ENCODE results near the gene TRIM47.

TRIM47 gene

DNA sequence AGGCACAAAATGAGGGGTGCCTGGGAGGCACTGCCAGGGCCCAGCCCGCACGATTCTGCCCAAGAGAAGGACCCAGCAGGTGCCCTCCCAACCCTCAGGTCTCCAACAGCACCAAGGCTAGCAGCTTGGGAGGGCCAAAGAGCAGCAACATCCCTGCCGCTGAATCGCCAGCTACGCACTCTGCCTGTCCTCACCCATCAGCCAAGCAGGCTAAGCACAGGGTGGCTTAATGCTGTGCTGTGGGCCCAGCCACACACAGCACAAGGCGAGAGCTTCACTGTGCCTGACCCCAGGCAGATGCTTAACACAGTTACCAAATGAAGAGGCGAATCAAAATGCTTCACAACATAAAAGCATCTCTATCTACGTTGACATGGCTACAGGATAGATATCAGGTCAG lies 36.9 kb upstream of the TRIM47 start:
- peaks cover 5% of the 10 kb centered on the region for H3K4me1 ChIP-seq (ENCODE audit: control insufficient read depth, insufficient read depth, low read depth, low read length)
- H2AFZ ChIP-seq (ENCODE audit: low read depth, low read length): no peak overlapping the region
- H2BK120ac ChIP-seq (ENCODE audit: low read depth, low read length): no peak overlapping the region
- H3K9ac ChIP-seq (ENCODE audit: low read length): no peak overlapping the region
- H4K91ac ChIP-seq (ENCODE audit: low read length): peak overlapping the region; percentile 56
- H3K36me3 ChIP-seq (ENCODE audit: control insufficient read depth in 1 of 2, insufficient read depth in 2 of 2, low read depth in 1 of 2, low read length in 2 of 2): peaks cover 38 to 46% of the 10 kb centered on the region in 2 experiments
- H4K8ac ChIP-seq (ENCODE audit: low read length): no peak overlapping the region
- no peak overlapping the region for H3K4ac ChIP-seq (ENCODE audit: low read depth in 1 of 2, low read length in 2 of 2)
- no peak overlapping the region for H2AK5ac ChIP-seq (ENCODE audit: low read length, severe bottlenecking)
- H3K4me2 ChIP-seq (ENCODE audit: low read length, poor library complexity, severe bottlenecking): no peak overlapping the region
- H2BK5ac ChIP-seq (ENCODE audit: low read depth, low read length, poor library complexity, severe bottlenecking): no peak overlapping the region
- no peaks in the 10 kb centered on the region for H3K9me3 ChIP-seq (ENCODE audit: control insufficient read depth, low read length)
- 97% methylated on average over 8 of the region's 8 CpGs for WGBS
- H3K4me3 ChIP-seq (ENCODE audit: insufficient read depth in 1 of 2, low read depth in 1 of 2, low read length in 2 of 2): no peak overlapping the region
- no peaks in the 10 kb centered on the region for H3K79me1 ChIP-seq (replicated peaks; ENCODE audit: low read length, poor library complexity, severe bottlenecking)
- no peak overlapping the region for H2BK15ac ChIP-seq (ENCODE audit: low read depth, poor library complexity, severe bottlenecking)
- no peak overlapping the region for H3K27ac ChIP-seq (ENCODE audit: low read length, poor library complexity, severe bottlenecking)
- H3K23ac ChIP-seq (ENCODE audit: low read length in 2 of 2): no peak overlapping the region
- no peaks in the 10 kb centered on the region for H3K27me3 ChIP-seq (ENCODE audit: control insufficient read depth in 1 of 2, insufficient read depth in 1 of 2, low read length in 2 of 2)
- H2BK12ac ChIP-seq (ENCODE audit: low read length in 2 of 2): no peak overlapping the region
- no peak for DNase-seq
- H3K18ac ChIP-seq (ENCODE audit: low read depth in 1 of 2, low read length in 2 of 2): no peak overlapping the region
- peak overlapping the region in 1 of 2 experiments; percentile 26 for H3K14ac ChIP-seq (ENCODE audit: low read length in 2 of 2)

DNA sequence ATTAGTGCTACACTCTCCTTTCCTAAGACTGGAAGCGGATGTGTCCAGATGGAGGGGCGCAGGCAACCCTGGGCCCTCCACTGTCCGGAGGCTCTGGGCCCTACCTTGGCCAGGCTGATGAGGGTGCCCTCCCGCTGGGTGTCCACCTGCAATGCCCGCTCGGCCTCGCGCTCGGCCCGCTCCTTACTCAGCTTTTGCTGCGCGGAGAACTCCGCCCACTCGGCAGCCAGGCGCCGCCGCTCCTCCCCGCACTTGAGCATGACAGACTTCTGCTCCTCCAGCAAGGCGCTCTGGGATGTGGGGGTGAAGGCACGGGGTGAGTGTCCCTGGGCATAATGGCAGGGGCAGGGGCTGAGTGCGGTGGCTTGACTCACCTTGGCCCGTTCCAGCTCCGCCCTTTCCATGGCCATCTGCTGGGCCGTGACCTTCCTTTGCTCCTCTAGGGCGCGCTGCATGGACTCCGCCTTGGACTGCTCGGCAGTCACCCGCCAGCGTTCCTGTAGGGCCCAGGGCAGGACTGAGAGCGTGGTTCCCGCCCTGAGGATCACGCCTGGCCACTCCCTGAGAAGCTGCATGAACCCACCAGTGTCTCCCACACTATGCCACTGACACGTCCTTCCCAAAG lies 36.4 kb upstream of the TRIM47 start:
- Histone ChIP-seq H4K91ac (ENCODE audit: low read length) (no peak overlapping the region), H2BK12ac (ENCODE audit: low read length in 2 of 2) (no peak overlapping the region), H3K9me3 (ENCODE audit: control insufficient read depth, low read length) (no peaks in the 10 kb centered on the region), H3K23ac (ENCODE audit: low read length in 2 of 2) (no peak overlapping the region), H3K4me2 (ENCODE audit: low read length, poor library complexity, severe bottlenecking) (no peak overlapping the region), H2AFZ (ENCODE audit: low read depth, low read length) (no peak overlapping the region), H3K18ac (ENCODE audit: low read depth in 1 of 2, low read length in 2 of 2) (no peak overlapping the region), H2BK15ac (ENCODE audit: low read depth, poor library complexity, severe bottlenecking) (no peak overlapping the region), H3K36me3 (ENCODE audit: control insufficient read depth in 1 of 2, insufficient read depth in 2 of 2, low read depth in 1 of 2, low read length in 2 of 2) (peaks cover 36 to 42% of the 10 kb centered on the region in 2 experiments), H4K8ac (ENCODE audit: low read length) (no peak overlapping the region), H2BK120ac (ENCODE audit: low read depth, low read length) (no peak overlapping the region), H3K79me1 (replicated peaks; ENCODE audit: low read length, poor library complexity, severe bottlenecking) (no peaks in the 10 kb centered on the region), H3K14ac (ENCODE audit: low read length in 2 of 2) (peak overlapping the region in 1 of 2 experiments; percentile 26), H3K9ac (ENCODE audit: low read length) (no peak overlapping the region), H3K4me3 (ENCODE audit: insufficient read depth in 1 of 2, low read depth in 1 of 2, low read length in 2 of 2) (no peak overlapping the region), H2BK5ac (ENCODE audit: low read depth, low read length, poor library complexity, severe bottlenecking) (no peak overlapping the region), H3K4me1 (ENCODE audit: control insufficient read depth, insufficient read depth, low read depth, low read length) (peaks cover 5% of the 10 kb centered on the region), H3K4ac (ENCODE audit: low read depth in 1 of 2, low read length in 2 of 2) (peak overlapping the region in 1 of 2 experiments; percentile 24), H3K27ac (ENCODE audit: low read length, poor library complexity, severe bottlenecking) (no peak overlapping the region), H3K27me3 (ENCODE audit: control insufficient read depth in 1 of 2, insufficient read depth in 1 of 2, low read length in 2 of 2) (no peaks in the 10 kb centered on the region), H2AK5ac (ENCODE audit: low read length, severe bottlenecking) (no peak overlapping the region)
- WGBS: 92% methylated on average over 34 of the region's 34 CpGs
- DNase-seq: no peak

DNA sequence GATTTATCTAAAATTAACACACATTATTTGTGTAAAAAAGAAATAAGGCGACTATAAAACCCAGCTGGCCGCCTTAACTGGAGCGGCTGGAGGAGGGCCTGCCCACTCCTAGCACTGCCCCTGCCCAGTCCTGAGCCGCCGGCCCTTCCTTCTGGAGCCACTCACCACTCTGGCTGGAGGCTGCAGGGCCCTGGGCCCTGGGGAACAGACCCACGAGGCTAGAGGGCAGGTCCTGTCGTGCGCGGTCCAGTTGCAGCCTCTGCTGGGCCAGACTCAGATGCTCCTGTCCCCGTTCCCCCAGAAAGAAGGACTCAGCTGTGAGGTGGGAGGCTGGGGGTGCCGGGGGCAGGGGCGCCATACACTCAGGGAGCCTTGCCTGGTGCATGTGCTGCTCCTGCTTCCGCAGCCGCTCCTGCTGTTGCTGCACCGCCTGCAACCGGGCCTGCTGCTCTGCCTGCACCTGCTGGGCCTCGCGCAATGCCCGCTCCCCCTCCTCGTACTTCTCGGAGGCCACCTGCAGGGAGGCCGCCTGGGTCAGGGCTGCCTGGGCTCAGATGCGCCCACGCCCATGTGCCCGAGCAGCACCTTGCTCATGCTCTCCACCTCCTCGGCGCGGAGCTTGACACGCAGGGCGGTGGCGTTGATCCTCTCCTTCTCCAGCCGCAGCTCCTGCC lies 35.3 kb upstream of the TRIM47 start:
- Histone ChIP-seq H3K4ac (ENCODE audit: low read depth in 1 of 2, low read length in 2 of 2) (no peak overlapping the region), H3K23ac (ENCODE audit: low read length in 2 of 2) (no peak overlapping the region), H3K9me3 (ENCODE audit: control insufficient read depth, low read length) (no peaks in the 10 kb centered on the region), H3K79me1 (replicated peaks; ENCODE audit: low read length, poor library complexity, severe bottlenecking) (no peaks in the 10 kb centered on the region), H3K9ac (ENCODE audit: low read length) (no peak overlapping the region), H3K27me3 (ENCODE audit: control insufficient read depth in 1 of 2, insufficient read depth in 1 of 2, low read length in 2 of 2) (no peaks in the 10 kb centered on the region), H3K14ac (ENCODE audit: low read length in 2 of 2) (no peak overlapping the region), H3K4me2 (ENCODE audit: low read length, poor library complexity, severe bottlenecking) (no peak overlapping the region), H2AK5ac (ENCODE audit: low read length, severe bottlenecking) (no peak overlapping the region), H2BK120ac (ENCODE audit: low read depth, low read length) (no peak overlapping the region), H3K4me3 (ENCODE audit: insufficient read depth in 1 of 2, low read depth in 1 of 2, low read length in 2 of 2) (no peak overlapping the region), H2BK12ac (ENCODE audit: low read length in 2 of 2) (no peak overlapping the region), H3K4me1 (ENCODE audit: control insufficient read depth, insufficient read depth, low read depth, low read length) (peaks cover 7% of the 10 kb centered on the region), H2BK5ac (ENCODE audit: low read depth, low read length, poor library complexity, severe bottlenecking) (no peak overlapping the region), H3K36me3 (ENCODE audit: control insufficient read depth in 1 of 2, insufficient read depth in 2 of 2, low read depth in 1 of 2, low read length in 2 of 2) (peaks cover 30 to 37% of the 10 kb centered on the region in 2 experiments), H2AFZ (ENCODE audit: low read depth, low read length) (no peak overlapping the region), H3K18ac (ENCODE audit: low read depth in 1 of 2, low read length in 2 of 2) (no peak overlapping the region), H3K27ac (ENCODE audit: low read length, poor library complexity, severe bottlenecking) (no peak overlapping the region), H4K91ac (ENCODE audit: low read length) (no peak overlapping the region), H4K8ac (ENCODE audit: low read length) (no peak overlapping the region), H2BK15ac (ENCODE audit: low read depth, poor library complexity, severe bottlenecking) (no peak overlapping the region)
- DNase-seq: no peak
- 96% methylated on average over 32 of the region's 32 CpGs for WGBS

DNA sequence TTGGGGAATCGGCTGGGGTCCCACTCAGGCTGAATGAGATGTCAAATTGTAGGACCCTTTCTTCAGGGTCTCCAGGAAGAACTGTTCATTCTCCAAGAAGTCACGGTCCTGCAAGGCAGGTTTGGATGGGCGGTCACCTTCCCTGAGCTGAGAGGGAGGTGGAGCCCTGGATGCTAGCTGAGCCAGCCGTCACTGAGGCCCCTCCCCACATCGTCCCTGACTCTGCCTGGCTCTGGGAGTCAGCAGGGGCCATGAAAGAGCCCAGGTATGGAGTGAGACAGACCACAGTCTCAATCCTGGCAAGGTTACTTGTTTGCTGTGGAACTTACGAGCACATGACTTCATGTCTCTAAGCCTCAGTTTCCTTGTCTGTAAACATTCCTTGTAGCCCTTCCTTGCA lies 32.3 kb upstream of the TRIM47 start:
- DNase-seq: no peak
- no peak overlapping the region for H4K8ac ChIP-seq (ENCODE audit: low read length)
- no peak overlapping the region for H2BK120ac ChIP-seq (ENCODE audit: low read depth, low read length)
- H3K27ac ChIP-seq (ENCODE audit: low read length, poor library complexity, severe bottlenecking): no peak overlapping the region
- H3K9ac ChIP-seq (ENCODE audit: low read length): no peak overlapping the region
- H3K14ac ChIP-seq (ENCODE audit: low read length in 2 of 2): no peak overlapping the region
- no peak overlapping the region for H2AFZ ChIP-seq (ENCODE audit: low read depth, low read length)
- peaks cover 8% of the 10 kb centered on the region for H3K4me1 ChIP-seq (ENCODE audit: control insufficient read depth, insufficient read depth, low read depth, low read length)
- no peak overlapping the region for H4K91ac ChIP-seq (ENCODE audit: low read length)
- H2BK5ac ChIP-seq (ENCODE audit: low read depth, low read length, poor library complexity, severe bottlenecking): no peak overlapping the region
- no peaks in the 10 kb centered on the region for H3K27me3 ChIP-seq (ENCODE audit: control insufficient read depth in 1 of 2, insufficient read depth in 1 of 2, low read length in 2 of 2)
- H2BK15ac ChIP-seq (ENCODE audit: low read depth, poor library complexity, severe bottlenecking): no peak overlapping the region
- H3K4ac ChIP-seq (ENCODE audit: low read depth in 1 of 2, low read length in 2 of 2): no peak overlapping the region
- H3K4me3 ChIP-seq (ENCODE audit: insufficient read depth in 1 of 2, low read depth in 1 of 2, low read length in 2 of 2): no peak overlapping the region
- no peak overlapping the region for H3K4me2 ChIP-seq (ENCODE audit: low read length, poor library complexity, severe bottlenecking)
- no peak overlapping the region for H2AK5ac ChIP-seq (ENCODE audit: low read length, severe bottlenecking)
- H3K36me3 ChIP-seq (ENCODE audit: control insufficient read depth in 1 of 2, insufficient read depth in 2 of 2, low read depth in 1 of 2, low read length in 2 of 2): peaks cover 24 to 26% of the 10 kb centered on the region in 2 experiments
- WGBS: 67% methylated on average over 6 of the region's 6 CpGs
- H3K79me1 ChIP-seq (replicated peaks; ENCODE audit: low read length, poor library complexity, severe bottlenecking): no peaks in the 10 kb centered on the region
- no peak overlapping the region for H2BK12ac ChIP-seq (ENCODE audit: low read length in 2 of 2)
- H3K18ac ChIP-seq (ENCODE audit: low read depth in 1 of 2, low read length in 2 of 2): no peak overlapping the region
- H3K23ac ChIP-seq (ENCODE audit: low read length in 2 of 2): no peak overlapping the region
- no peaks in the 10 kb centered on the region for H3K9me3 ChIP-seq (ENCODE audit: control insufficient read depth, low read length)

Data from mesenchymal stem cell (in vitro differentiated cells and primary cell).